K562 (cell line): ENCODE results near the gene CNIH1. TPM values are rescaled to one million over a fixed set of nuclear protein-coding genes. Genes with fewer than 3 reads are reported as not detected.
A peak's percentile ranks its signal among the peaks of the same experiment; 100 is the strongest.

ENCODE experiments used
- BCL6 ChIP-seq: fragments of 250-450 bp; sonication (Bioruptor Pico); IDR thresholded peaks from 2 replicates; pipeline ENCODE4 v1.4.0; 2020
- BHLHE40 ChIP-seq: IDR thresholded peaks from 2 replicates; pipeline ENCODE4 v1.6.1; 2011; ENCODE audit warnings: low read length, improper control_type of control experiment
- DMBX1 ChIP-seq: fragments of 250-450 bp; sonication (Bioruptor Pico); IDR thresholded peaks from 2 replicates; pipeline ENCODE4 v1.8.0; 2022; ENCODE audit warnings: inconsistent platforms, mild to moderate bottlenecking, moderate library complexity, borderline replicate concordance
- NR2C2 ChIP-seq, 2 experiments: fragments of 200-800 bp in 1 of 2; sonication (Bioruptor generic) in 1 of 2; sonication (generic) in 1 of 2; formaldehyde crosslinking in 1 of 2; IDR thresholded peaks; 2 replicates each; pipeline versions ENCODE4 v1.6.1 to v1.8.0; 2016 to 2022; ENCODE audit warnings: mild to moderate bottlenecking in 1 of 2, missing compliant biosample characterization in 1 of 2, missing genetic modification characterization in 1 of 2, missing genetic modification reagents in 1 of 2
- RBBP5 ChIP-seq: fragments of 200-600 bp; sonication (generic); IDR thresholded peaks from 2 replicates; pipeline ENCODE4 v1.6.1; 2012; ENCODE audit warnings: borderline replicate concordance, mild to moderate bottlenecking, low read length, control low read depth, inconsistent platforms; ENCODE audit not compliant: insufficient read depth, poor library complexity, severe bottlenecking
- REST ChIP-seq, 2 experiments: fragments of 450-650 bp; formaldehyde crosslinking in 1 of 2; IDR thresholded peaks; 2 replicates each; pipeline versions ENCODE4 v1.4.0 to v1.6.1; 2014 to 2020; ENCODE audit warnings: mild to moderate bottlenecking in 2 of 2, borderline replicate concordance in 1 of 2, low read depth in 1 of 2
- SOX6 ChIP-seq: fragments of 450-650 bp; IDR thresholded peaks from 2 replicates; pipeline ENCODE4 v1.6.1; 2014; ENCODE audit warnings: mild to moderate bottlenecking
- SRSF9 ChIP-seq: fragments of 200-400 bp; formaldehyde crosslinking; IDR thresholded peaks from 2 replicates; pipeline ENCODE4 v1.6.1; 2017; ENCODE audit warnings: low read depth, low read length, borderline replicate concordance
- ZHX1 ChIP-seq: fragments of 150-350 bp; conservative IDR thresholded peaks from 2 replicates; pipeline ENCODE4 v1.6.1; 2014; ENCODE audit warnings: low read length
- ZNF263 ChIP-seq: sonication (generic); formaldehyde crosslinking; IDR thresholded peaks from 2 replicates; pipeline ENCODE4 v1.8.0; 2022; ENCODE audit warnings: mild to moderate bottlenecking, missing genetic modification reagents, borderline replicate concordance
- ZNF668 ChIP-seq: fragments of 250-450 bp; sonication (Bioruptor Pico); IDR thresholded peaks from 2 replicates; pipeline ENCODE4 v1.8.0; 2022; ENCODE audit warnings: mild to moderate bottlenecking, inconsistent platforms
- polyA plus RNA-seq, 8 experiments: library from polyadenylated mRNA; depleted of rRNA in 4 of 8; stranded (reverse) in 5 of 8; unstranded in 3 of 8; fragments of >200 nt; fragmentation: Nextera tagmentation in 2 of 8; fragmentation: Illumina TruSeq in 1 of 8; extraction: Ambion mirVana in 2 of 8; extraction: Trizol in 1 of 8; gene quantifications; 2 replicates each; pipeline versions ENCODE4 v1.2.1 to v1.2.3, GENCODE V29; 2011 to 2014; ENCODE audit warnings: inconsistent platforms in 1 of 8, missing spikeins in 1 of 8
- total RNA-seq, 7 experiments: library from RNA; depleted of rRNA in 6 of 7; stranded (reverse); fragments of >200 nt in 6 of 7; fragmentation: Illumina TruSeq in 2 of 7; extraction: Trizol in 2 of 7; gene quantifications; 2 replicates each; pipeline versions ENCODE4 v1.2.1 to v1.2.3, GENCODE V29; 2011 to 2021; ENCODE audit warnings: low replicate concordance in 1 of 7
- TF ChIP-seq, protein P1 (sequence below), 2 experiments: fragments of 250-450 bp in 1 of 2; fragments of 450-650 bp in 1 of 2; sonication (Bioruptor Pico) in 1 of 2; IDR thresholded peaks; 2 replicates each; pipeline versions ENCODE4 v1.6.1 to v1.8.0; 2016 to 2021; ENCODE audit warnings: mild to moderate bottlenecking in 2 of 2, moderate library complexity in 2 of 2, missing compliant biosample characterization in 1 of 2, missing genetic modification characterization in 1 of 2

The CNIH1 gene
- total and polyA plus RNA-seq, 9 of the 15 experiments (the other 6 are each of a cell fraction or from before 2014, with no cell fraction given): 13.9 to 283 (median 77.3) TPM

GRCh38 chr14:54440873-54441868 is at the start of gene CNIH1 (continued):
- no peak for TF ChIP-seq NR2C2 (CRISPR knock-in tag; IDR thresholded peaks at IDR 0.05)
- peak; percentile 81; the same call in 1 of the 2 replicates for TF ChIP-seq NR2C2 (tag; IDR thresholded peaks at IDR 0.05)
- TF ChIP-seq RBBP5: peak; percentile 94
- TF ChIP-seq SRSF9: no peak
- TF ChIP-seq BCL6 (CRISPR knock-in tag): no peak
- 0 out of 2 replicates have a peak, but pooled peaks have one; percentile 22 for TF ChIP-seq REST (IDR thresholded peaks at IDR 0.05; ENCODE audit: borderline replicate concordance)
- 0 out of 2 replicates have a peak, but pooled peaks have one; percentile 51 for TF ChIP-seq REST (CRISPR knock-in tag; IDR thresholded peaks at IDR 0.05; ENCODE audit: low read depth)
- 0 out of 2 replicates have a peak, but pooled peaks have one; percentile 21 for TF ChIP-seq ZNF263
- no peak for TF ChIP-seq ZNF668 (CRISPR knock-in tag)
- no peak for TF ChIP-seq ZHX1
- TF ChIP-seq SOX6: 0 out of 2 replicates have a peak, but pooled peaks have one; percentile 48
- 0 out of 2 replicates have a peak, but pooled peaks have one; percentile 39 for TF ChIP-seq DMBX1 (CRISPR knock-in tag)
- TF ChIP-seq BHLHE40: peak; percentile 69; the same call in 1 of the 2 replicates
- TF ChIP-seq, protein P1, sequence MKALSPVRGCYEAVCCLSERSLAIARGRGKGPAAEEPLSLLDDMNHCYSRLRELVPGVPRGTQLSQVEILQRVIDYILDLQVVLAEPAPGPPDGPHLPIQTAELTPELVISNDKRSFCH (CRISPR knock-in tag; IDR thresholded peaks at IDR 0.05): no peak
- TF ChIP-seq, protein P1 (tag; IDR thresholded peaks at IDR 0.05): peak; percentile 60; the same call in 1 of the 2 replicates
